H1 (cell line): Measurements from ENCODE around the gene CREBBP. TPM values are rescaled to one million over a fixed set of nuclear protein-coding genes. Genes with fewer than 3 reads are reported as not detected.

Source experiments
- CTCF ChIA-PET: fragments of 300-600 bp; sonication (Branson Sonifier 250); formaldehyde crosslinking; loops from one replicate; lab custom pipeline; 2021; ENCODE audit not compliant: partially characterized antibody; lab: Charles Lee
- POLR2A ChIA-PET: fragments of 300-600 bp; sonication (Branson Sonifier 250); formaldehyde crosslinking; loops from one replicate; lab custom pipeline; 2021; ENCODE audit warnings: inconsistent platforms; ENCODE audit not compliant: partially characterized antibody; lab: Charles Lee
- DNase-seq, 2 experiments: peaks; one replicate each; pipeline versions ENCODE4 v3.0.0 to v3.0.0-alpha.2; 2010 to 2022; ENCODE audit warnings: low spot score in 2 of 2, low read depth in 1 of 2, mixed read lengths in 1 of 2
- FAIRE-seq: peaks from 2 replicates; lab custom pipeline; 2011; peaks lifted over from hg19 to GRCh38; lab: Jason Lieb, UNC
- H2AFZ ChIP-seq: 2 replicates; pipeline ENCODE4 v1.8.1; 2012; ENCODE audit warnings: low read length, inconsistent platforms
- H2AK5ac ChIP-seq: 2 replicates; pipeline ENCODE4 v1.6.1; 2013; ENCODE audit warnings: low read depth, low read length
- H2BK120ac ChIP-seq: replicated peaks from 2 replicates; pipeline ENCODE3; 2013; ENCODE audit warnings: low read depth, low read length, inconsistent platforms
- H2BK12ac ChIP-seq: 2 replicates; pipeline ENCODE4 v1.6.1; 2013; ENCODE audit warnings: low read depth, low read length
- H2BK15ac ChIP-seq: 2 replicates; pipeline ENCODE4 v1.6.1; 2013; ENCODE audit warnings: low read length
- H2BK20ac ChIP-seq: 2 replicates; pipeline ENCODE4 v1.6.1; 2013; ENCODE audit warnings: low read length
- H2BK5ac ChIP-seq: 2 replicates; pipeline ENCODE4 v1.6.1; 2013; ENCODE audit warnings: low read depth, low read length
- H3K14ac ChIP-seq: 2 replicates; pipeline ENCODE4 v1.6.1; 2013; ENCODE audit warnings: inconsistent platforms; ENCODE audit not compliant: insufficient read length
- H3K18ac ChIP-seq: 2 replicates; pipeline ENCODE4 v1.6.1; 2013; ENCODE audit warnings: low read length; ENCODE audit errors: extremely low read depth
- H3K23ac ChIP-seq: 2 replicates; pipeline ENCODE4 v1.6.1; 2013; ENCODE audit warnings: inconsistent platforms; ENCODE audit not compliant: insufficient read length
- H3K23me2 ChIP-seq: 2 replicates; pipeline ENCODE4 v1.6.1; 2013; ENCODE audit warnings: low read depth, low read length
- H3K27ac ChIP-seq: 2 replicates; pipeline ENCODE4 v1.6.1; 2011; ENCODE audit warnings: low read depth, low read length, inconsistent platforms
- H3K27me3 ChIP-seq, 4 experiments: replicated peaks in 1 of 4; 1 replicate in 1 of 4; 2 replicates in 3 of 4; pipeline versions ENCODE4 v1.6.1 to v1.8.1; 2011 to 2013; ENCODE audit warnings: low read length in 3 of 4, mild to moderate bottlenecking in 3 of 4, inconsistent platforms in 2 of 4, mixed read lengths in 2 of 4, moderate library complexity in 1 of 4; ENCODE audit not compliant: control insufficient read depth in 3 of 4, insufficient read depth in 3 of 4; ENCODE audit errors: extremely low read depth in 1 of 4
- H3K36me3 ChIP-seq, 4 experiments: 2 replicates each; pipeline versions ENCODE4 v1.6.1 to v1.8.1; 2011 to 2013; ENCODE audit warnings: mild to moderate bottlenecking in 4 of 4, low read length in 3 of 4, moderate library complexity in 2 of 4, control low read depth in 1 of 4, inconsistent platforms in 1 of 4; ENCODE audit not compliant: insufficient read depth in 4 of 4, control insufficient read depth in 2 of 4
- H3K4ac ChIP-seq: replicated peaks from 2 replicates; pipeline ENCODE3; 2013; ENCODE audit warnings: low read length, low read depth, mixed read lengths, inconsistent platforms; ENCODE audit not compliant: insufficient read length
- H3K4me1 ChIP-seq, 4 experiments: replicated peaks in 1 of 4; 1 replicate in 1 of 4; 2 replicates in 3 of 4; pipeline versions ENCODE4 v1.6.1 to v1.8.1; 2011 to 2013; ENCODE audit warnings: low read length in 3 of 4, inconsistent platforms in 2 of 4, mixed read lengths in 1 of 4; ENCODE audit not compliant: insufficient read depth in 4 of 4, control insufficient read depth in 3 of 4
- H3K4me2 ChIP-seq, 2 experiments: 2 replicates each; pipeline versions ENCODE4 v1.6.1 to v1.8.1; 2011 to 2013; ENCODE audit warnings: low read depth in 2 of 2, low read length in 2 of 2, control low read depth in 1 of 2, inconsistent platforms in 1 of 2, mild to moderate bottlenecking in 1 of 2; ENCODE audit not compliant: insufficient read depth in 1 of 2
- H3K4me3 ChIP-seq, 4 experiments: fragments of 200-600, 300-600 bp in 1 of 4; sonication (generic), shearing (Covaris generic), sonication (Bioruptor Twin) in 1 of 4; 2 replicates each; pipeline versions ENCODE4 v1.5.1 to v1.8.1; 2011 to 2016; ENCODE audit warnings: low read length in 4 of 4, low read depth in 3 of 4, control low read depth in 2 of 4, inconsistent platforms in 2 of 4, mild to moderate bottlenecking in 2 of 4, mixed read lengths in 1 of 4, moderate library complexity in 1 of 4; ENCODE audit not compliant: insufficient read depth in 2 of 4; ENCODE audit errors: extremely low read depth in 1 of 4
- H3K56ac ChIP-seq: replicated peaks from 2 replicates; pipeline ENCODE3; 2013; ENCODE audit warnings: low read depth, mild to moderate bottlenecking, mixed read lengths, low read length, inconsistent platforms; ENCODE audit not compliant: insufficient read length
- H3K79me1 ChIP-seq: 2 replicates; pipeline ENCODE4 v1.6.1; 2013; ENCODE audit warnings: low read depth, low read length, control low read depth
- H3K79me2 ChIP-seq, 2 experiments: 2 replicates each; pipeline versions ENCODE4 v1.6.1 to v1.8.1; 2012 to 2013; ENCODE audit warnings: low read length in 2 of 2, mild to moderate bottlenecking in 2 of 2, inconsistent platforms in 1 of 2; ENCODE audit not compliant: insufficient read depth in 2 of 2, control insufficient read depth in 1 of 2
- H3K9ac ChIP-seq, 4 experiments: replicated peaks in 1 of 4; 1 replicate in 1 of 4; 2 replicates in 3 of 4; pipeline versions ENCODE4 v1.6.1 to v1.8.1; 2011 to 2013; ENCODE audit warnings: low read depth in 3 of 4, low read length in 3 of 4, control low read depth in 2 of 4, mild to moderate bottlenecking in 2 of 4, moderate library complexity in 2 of 4, inconsistent platforms in 1 of 4; ENCODE audit errors: extremely low read depth in 1 of 4
- H3K9me3 ChIP-seq, 2 experiments: 2 replicates each; pipeline versions ENCODE4 v1.6.1 to v1.8.1; 2012 to 2013; ENCODE audit warnings: mild to moderate bottlenecking in 2 of 2, moderate library complexity in 2 of 2, control low read depth in 1 of 2, inconsistent platforms in 1 of 2, low read depth in 1 of 2, low read length in 1 of 2, mixed read lengths in 1 of 2; ENCODE audit not compliant: insufficient read depth in 2 of 2
- H4K20me1 ChIP-seq, 2 experiments: replicated peaks in 1 of 2; 2 replicates each; pipeline versions ENCODE3 to v1.8.1; 2011 to 2013; ENCODE audit warnings: inconsistent platforms in 2 of 2, low read length in 2 of 2, mild to moderate bottlenecking in 1 of 2; ENCODE audit not compliant: insufficient read depth in 2 of 2, control insufficient read depth in 1 of 2
- H4K5ac ChIP-seq: 2 replicates; pipeline ENCODE4 v1.6.1; 2013; ENCODE audit warnings: low read length, low read depth, mixed read lengths, inconsistent platforms; ENCODE audit not compliant: insufficient read length
- H4K8ac ChIP-seq: 2 replicates; pipeline ENCODE4 v1.8.0; 2013; ENCODE audit warnings: mild to moderate bottlenecking, moderate library complexity, low read length, inconsistent platforms; ENCODE audit not compliant: insufficient read depth; ENCODE audit errors: extremely low read depth
- H4K91ac ChIP-seq: replicated peaks from 2 replicates; pipeline ENCODE3; 2013; ENCODE audit warnings: low read length, mixed read lengths, inconsistent platforms; ENCODE audit not compliant: insufficient read length
- WGBS, 2 experiments: shearing (Covaris generic) in 1 of 2; methylation state at CpG; one replicate each; pipeline versions ENCODE4 v1.1.6 to v1.1.7; 2013 to 2015; ENCODE audit warnings: low lambda C conversion rate in 2 of 2, mixed read lengths in 2 of 2, inconsistent platforms in 1 of 2, low coverage in 1 of 2, missing lambda C conversion rate in 1 of 2; ENCODE audit not compliant: insufficient replicate concordance in 2 of 2, insufficient coverage in 1 of 2, insufficient read length in 1 of 2; ENCODE audit errors: extremely low coverage in 1 of 2, missing lambda C conversion rate in 1 of 2; 5-methylcytosine and 5-hydroxymethylcytosine counted together
- polyA plus RNA-seq, 7 experiments: library from polyadenylated mRNA; depleted of rRNA in 3 of 7; stranded (reverse) in 5 of 7; unstranded in 2 of 7; fragments of >200 nt in 5 of 7; fragments of 200-250 nt in 2 of 7; gene quantifications; 1 replicate in 5 of 7; 2 replicates in 1 of 7; 4 replicates in 1 of 7; pipeline versions ENCODE4 v1.2.1 to v1.2.3, GENCODE V29; 2011 to 2013; ENCODE audit warnings: missing spikeins in 2 of 7, mixed read lengths in 2 of 7
- total RNA-seq: library from RNA; stranded (reverse); fragmentation: NEBNext Ultra II Directional; extraction: Animal tissue kit (Norgen Biotek cat#: 25700); gene quantifications from 2 replicates; pipeline ENCODE4 v1.2.1, GENCODE V29; 2021

CREBBP gene
- total and polyA plus RNA-seq, 2 of the 8 experiments (the other 6 are each of a cell fraction or from before 2014, with no cell fraction given) = 10.0 to 60.1 TPM

- peaks cover 24 to 60% (median 51%) of the 10 kb centered on the region in 4 experiments; a peak in 7 of 8 replicates for H3K36me3 ChIP-seq
- no peak overlapping the region for H4K5ac ChIP-seq
- no peak overlapping the region for H2BK20ac ChIP-seq
- DNase-seq = no peak
- ChIA-PET CTCF (no interaction called here), POLR2A (no interaction called here)
- H3K4ac ChIP-seq = no peak overlapping the region
- peaks cover 0 to 1% of the 10 kb centered on the region in 2 experiments for H4K20me1 ChIP-seq
- H3K23ac ChIP-seq = no peak overlapping the region
- H2BK120ac ChIP-seq = no peak overlapping the region
- H3K4me1 ChIP-seq = no peaks in the 10 kb centered on the region; a peak in 1 of 7 replicates
- H3K18ac ChIP-seq = no peak overlapping the region
- no peak overlapping the region for H3K14ac ChIP-seq
- H3K4me2 ChIP-seq = no peak overlapping the region
- H3K27ac ChIP-seq = no peak overlapping the region
- H3K9me3 ChIP-seq = no peaks in the 10 kb centered on the region
- no peak overlapping the region for H4K91ac ChIP-seq
- no peak overlapping the region for H3K9ac ChIP-seq
- no peak overlapping the region for H2AK5ac ChIP-seq
- no peaks in the 10 kb centered on the region; the same call in 1 of the 2 replicates for H3K79me1 ChIP-seq
- no peak overlapping the region; the same call in 1 of the 2 replicates for H2BK5ac ChIP-seq
- WGBS, 2 experiments = 94% methylated on average over 13 of the region's 13 CpGs; no CpG with 5 or more reads in 1 of the 2 experiments
- H2BK12ac ChIP-seq = no peak overlapping the region
- H4K8ac ChIP-seq = no peak overlapping the region
- H2AFZ ChIP-seq = no peak overlapping the region
- no peak for FAIRE-seq
- no peaks in the 10 kb centered on the region for H3K79me2 ChIP-seq
- H3K27me3 ChIP-seq = no peaks in the 10 kb centered on the region
- H3K56ac ChIP-seq = no peak overlapping the region
- H2BK15ac ChIP-seq = no peak overlapping the region
- no peak overlapping the region for H3K4me3 ChIP-seq
- H3K23me2 ChIP-seq = no peaks in the 10 kb centered on the region
Measured at GRCh38 chr16:3735541-3735940, 145.0 kb downstream of the CREBBP start.
